Liver (tissue), 9 donors: ENCODE measurements around the gene UPK3A. TPM values are rescaled to one million over a fixed set of nuclear protein-coding genes. Genes with fewer than 3 reads are reported as not detected.

Experiments used
- DNase-seq: peaks from one replicate; pipeline ENCODE4 v3.0.0-alpha.2; 2017; ENCODE audit warnings: low spot score
- H3K27ac ChIP-seq, 2 donors: one replicate each; pipeline ENCODE4 v1.7.0; 2013; ENCODE audit warnings: inconsistent platforms in 2 of 2, low read length in 2 of 2, control low read depth in 1 of 2, low read depth in 1 of 2, mild to moderate bottlenecking in 1 of 2
- H3K27me3 ChIP-seq, 4 donors: one replicate each; pipeline versions ENCODE4 v1.6.1 to v1.7.0; 2013; ENCODE audit warnings: low read length in 3 of 4, inconsistent platforms in 1 of 4, mild to moderate bottlenecking in 1 of 4, moderate library complexity in 1 of 4; ENCODE audit not compliant: control insufficient read depth in 4 of 4, insufficient read depth in 4 of 4
- H3K36me3 ChIP-seq, 4 donors: one replicate each; pipeline versions ENCODE4 v1.6.1 to v1.7.0; 2013; ENCODE audit warnings: low read length in 3 of 4, mild to moderate bottlenecking in 3 of 4, low read depth in 1 of 4, moderate library complexity in 1 of 4; ENCODE audit not compliant: control insufficient read depth in 4 of 4, insufficient read depth in 3 of 4
- H3K4me1 ChIP-seq, 4 donors: one replicate each; pipeline versions ENCODE4 v1.6.1 to v1.7.0; 2013; ENCODE audit warnings: low read length in 3 of 4, mild to moderate bottlenecking in 3 of 4, moderate library complexity in 1 of 4; ENCODE audit not compliant: control insufficient read depth in 4 of 4, insufficient read depth in 4 of 4
- H3K4me3 ChIP-seq, 3 donors: one replicate each; pipeline versions ENCODE4 v1.6.1 to v1.7.0; 2013; ENCODE audit warnings: low read length in 3 of 3, control low read depth in 1 of 3, low read depth in 1 of 3, mild to moderate bottlenecking in 1 of 3
- H3K9ac ChIP-seq, 2 donors: one replicate each; pipeline ENCODE4 v1.7.0; 2013; ENCODE audit warnings: low read length in 2 of 2, mild to moderate bottlenecking in 2 of 2, moderate library complexity in 2 of 2, control low read depth in 1 of 2, low read depth in 1 of 2
- H3K9me3 ChIP-seq, 4 donors: one replicate each; pipeline versions ENCODE4 v1.6.1 to v1.7.0; 2013; ENCODE audit warnings: low read length in 3 of 4; ENCODE audit not compliant: control insufficient read depth in 4 of 4
- ATF3 ChIP-seq: IDR thresholded peaks from 2 replicates; pipeline ENCODE4 v1.6.1; 2016; ENCODE audit warnings: antibody characterized with exemption
- CTCF ChIP-seq: fragments of 150-350 bp; IDR thresholded peaks from 2 replicates; pipeline ENCODE4 v1.5.1; 2017; ENCODE audit warnings: improper control_type of control experiment, low read depth, low read length; ENCODE audit not compliant: missing input control
- EGR1 ChIP-seq, 2 donors: IDR thresholded peaks; 2 replicates each; pipeline ENCODE4 v1.6.1; 2016 to 2018; ENCODE audit warnings: antibody characterized with exemption in 2 of 2, low read depth in 2 of 2
- FOXA1 ChIP-seq: IDR thresholded peaks from 2 replicates; pipeline ENCODE4 v1.6.1; 2016; ENCODE audit warnings: antibody characterized with exemption
- FOXA2 ChIP-seq: IDR thresholded peaks from 2 replicates; pipeline ENCODE4 v1.6.1; 2016; ENCODE audit warnings: antibody characterized with exemption
- HNF4A ChIP-seq, 2 donors: conservative IDR thresholded peaks; 2 replicates each; pipeline ENCODE4 v1.6.1; 2016; ENCODE audit warnings: antibody characterized with exemption in 2 of 2, mild to moderate bottlenecking in 2 of 2
- HNF4G ChIP-seq: IDR thresholded peaks from 2 replicates; pipeline ENCODE4 v1.6.1; 2016; ENCODE audit warnings: antibody characterized with exemption
- JUND ChIP-seq, 2 donors: IDR thresholded peaks; 2 replicates each; pipeline ENCODE4 v1.6.1; 2016; ENCODE audit warnings: antibody characterized with exemption in 2 of 2
- NR2F2 ChIP-seq: IDR thresholded peaks from 2 replicates; pipeline ENCODE4 v1.6.1; 2016; ENCODE audit warnings: antibody characterized with exemption
- REST ChIP-seq: IDR thresholded peaks from 2 replicates; pipeline ENCODE4 v1.6.1; 2016; ENCODE audit warnings: antibody characterized with exemption, mild to moderate bottlenecking
- RXRA ChIP-seq, 2 donors: IDR thresholded peaks; 2 replicates each; pipeline ENCODE4 v1.6.1; 2017 to 2018; ENCODE audit warnings: antibody characterized with exemption in 2 of 2, mild to moderate bottlenecking in 1 of 2
- SP1 ChIP-seq: IDR thresholded peaks from 2 replicates; pipeline ENCODE4 v1.6.1; 2018; ENCODE audit warnings: antibody characterized with exemption, mild to moderate bottlenecking
- TAF1 ChIP-seq: conservative IDR thresholded peaks from 2 replicates; pipeline ENCODE4 v1.6.1; 2016; ENCODE audit warnings: antibody characterized with exemption, mild to moderate bottlenecking
- YY1 ChIP-seq: IDR thresholded peaks from 2 replicates; pipeline ENCODE4 v1.6.1; 2016; ENCODE audit warnings: antibody characterized with exemption, mild to moderate bottlenecking
- ZBTB33 ChIP-seq: IDR thresholded peaks from 2 replicates; pipeline ENCODE4 v1.6.1; 2016; ENCODE audit warnings: antibody characterized with exemption
- WGBS: extraction: QIAGEN DNeasy Blood & Tissue Kit; methylation state at CpG from one replicate; pipeline ENCODE4 v1.1.7; 2013; 5-methylcytosine and 5-hydroxymethylcytosine counted together
- polyA plus RNA-seq, 2 donors: library from polyadenylated mRNA; stranded (reverse) in 1 of 2; unstranded in 1 of 2; fragments of 200-250 nt in 1 of 2; fragments of >200 nt in 1 of 2; fragmentation: Nextera tagmentation in 1 of 2; extraction: Ambion mirVana in 1 of 2; gene quantifications; one replicate each; pipeline versions ENCODE4 v1.2.1 to v1.2.3, GENCODE V29; 2013 to 2015
- total RNA-seq, 2 donors: library from RNA; depleted of rRNA; stranded (reverse); fragments of >200 nt; gene quantifications; one replicate each; pipeline ENCODE4 v1.2.3, GENCODE V29; 2014
- donor health status: healthy.
- donor health status: healthy.
- donor health status: healthy.
- donor health status: healthy.
- donor health status: healthy.

UPK3A gene
- total and polyA plus RNA-seq, 4 donors, result 0.42 TPM; not detected in 3

- no peak for TF ChIP-seq CTCF
- no peak for TF ChIP-seq NR2F2
- TF ChIP-seq SP1, result no peak
- no peak for TF ChIP-seq FOXA1
Observed at GRCh38 chr22:45261407-45262088, 23.2 kb upstream of the UPK3A start (continued).

GRCh38 chr22:45262195-45262930 lies 22.4 kb upstream of the UPK3A start:
- WGBS, result 89% methylated on average over 13 of the region's 13 CpGs
- no peaks in the 10 kb centered on the region for H3K27me3 ChIP-seq
- no peaks in the 10 kb centered on the region for H3K36me3 ChIP-seq
- H3K27ac ChIP-seq, result no peak overlapping the region
- no peak for DNase-seq
- peaks cover 0 to 21% (median 5%) of the 10 kb centered on the region in 4 donors for H3K4me1 ChIP-seq
- H3K4me3 ChIP-seq, result no peak overlapping the region
- H3K9ac ChIP-seq, result no peak overlapping the region
- no peak for TF ChIP-seq RXRA (IDR thresholded peaks at IDR 0.05)
- TF ChIP-seq YY1, result no peak
- no peak for TF ChIP-seq FOXA2
- no peak for TF ChIP-seq ATF3
- TF ChIP-seq TAF1, result no peak
- no peak for TF ChIP-seq JUND (IDR thresholded peaks at IDR 0.05)
- no peak for TF ChIP-seq EGR1 (IDR thresholded peaks at IDR 0.05; ENCODE audit: low read depth in 2 of 2)
- no peak for TF ChIP-seq HNF4G
- no peak for TF ChIP-seq ZBTB33
- no peak for TF ChIP-seq REST
- no peak for TF ChIP-seq HNF4A (conservative IDR thresholded peaks at IDR 0.05)
- no peaks in the 10 kb centered on the region for H3K9me3 ChIP-seq
